Lower leg skin (tissue), 4 donors: Measurements from ENCODE around the gene TANGO6. TPM values are rescaled to one million over a fixed set of nuclear protein-coding genes. Genes with fewer than 3 reads are reported as not detected.

Experiments used
- DNase-seq, 2 donors: peaks; one replicate each; pipeline ENCODE4 v3.0.0-alpha.2; 2019; ENCODE audit warnings: low spot score in 2 of 2
- H3K4me3 ChIP-seq: fragments of 200-600 bp; sonication (generic); 2 replicates; pipeline ENCODE4 v1.5.1; 2017; ENCODE audit warnings: mild to moderate bottlenecking, low read depth; ENCODE audit not compliant: poor library complexity, severe bottlenecking
- POLR2A ChIP-seq, 2 donors: fragments of 450-650 bp; IDR thresholded peaks; one replicate each; pipeline ENCODE4 v1.6.1; 2016 to 2017; ENCODE audit warnings: antibody characterized with exemption in 2 of 2, mild to moderate bottlenecking in 1 of 2, moderate library complexity in 1 of 2
- WGBS, 2 donors: methylation state at CpG; one replicate each; pipeline ENCODE4 v1.1.5; 2018; 5-methylcytosine and 5-hydroxymethylcytosine counted together
- intact Hi-C: fragments of 100-400 bp; cut with DNase I; formaldehyde crosslinking; loops from one replicate; pipeline ENCODE4 v1.15.0; 2023; ENCODE audit warnings: low total_unique reads
- total RNA-seq, 4 donors: library from RNA; depleted of rRNA; stranded (reverse); fragments of >200 nt; gene quantifications; one replicate each; pipeline ENCODE4 v1.1.0, GENCODE V29; 2016
- TF ChIP-seq, protein P1 (sequence below), 3 donors: fragments of 450-650 bp; IDR thresholded peaks; one replicate each; pipeline ENCODE4 v1.5.1; 2016; ENCODE audit warnings: antibody characterized with exemption in 3 of 3, mild to moderate bottlenecking in 3 of 3, moderate library complexity in 2 of 3

The TANGO6 gene
- total RNA-seq, 4 donors from 2014 or later, result 7.9 to 17.0 (median 8.6) TPM

DNA sequence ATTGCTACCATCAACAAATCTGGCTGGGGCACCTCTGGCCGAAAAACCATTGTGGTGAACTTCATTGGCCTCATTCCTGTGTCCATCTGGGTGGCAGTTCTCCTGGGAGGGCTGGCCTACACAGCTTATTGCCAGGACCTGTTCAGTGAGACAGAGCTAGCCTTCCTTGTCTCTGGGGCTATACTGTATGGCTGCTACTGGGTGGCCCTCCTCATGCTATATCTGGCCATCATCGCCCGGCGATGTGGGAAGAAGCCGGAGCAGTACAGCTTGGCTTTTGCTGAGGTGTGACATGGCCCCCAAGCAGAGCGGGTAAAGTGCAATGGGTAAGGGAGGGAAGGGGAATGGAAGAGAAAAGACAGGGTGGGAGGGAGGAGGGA lies 271.6 kb downstream of the TANGO6 start:
- no peak overlapping the region for H3K4me3 ChIP-seq
- TF ChIP-seq POLR2A (IDR thresholded peaks at IDR 0.05), result no peak
- TF ChIP-seq, protein P1, sequence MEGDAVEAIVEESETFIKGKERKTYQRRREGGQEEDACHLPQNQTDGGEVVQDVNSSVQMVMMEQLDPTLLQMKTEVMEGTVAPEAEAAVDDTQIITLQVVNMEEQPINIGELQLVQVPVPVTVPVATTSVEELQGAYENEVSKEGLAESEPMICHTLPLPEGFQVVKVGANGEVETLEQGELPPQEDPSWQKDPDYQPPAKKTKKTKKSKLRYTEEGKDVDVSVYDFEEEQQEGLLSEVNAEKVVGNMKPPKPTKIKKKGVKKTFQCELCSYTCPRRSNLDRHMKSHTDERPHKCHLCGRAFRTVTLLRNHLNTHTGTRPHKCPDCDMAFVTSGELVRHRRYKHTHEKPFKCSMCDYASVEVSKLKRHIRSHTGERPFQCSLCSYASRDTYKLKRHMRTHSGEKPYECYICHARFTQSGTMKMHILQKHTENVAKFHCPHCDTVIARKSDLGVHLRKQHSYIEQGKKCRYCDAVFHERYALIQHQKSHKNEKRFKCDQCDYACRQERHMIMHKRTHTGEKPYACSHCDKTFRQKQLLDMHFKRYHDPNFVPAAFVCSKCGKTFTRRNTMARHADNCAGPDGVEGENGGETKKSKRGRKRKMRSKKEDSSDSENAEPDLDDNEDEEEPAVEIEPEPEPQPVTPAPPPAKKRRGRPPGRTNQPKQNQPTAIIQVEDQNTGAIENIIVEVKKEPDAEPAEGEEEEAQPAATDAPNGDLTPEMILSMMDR (IDR thresholded peaks at IDR 0.05), result no peak
- 95% methylated on average over 6 of the region's 6 CpGs for WGBS, 2 donors
- intact Hi-C loops, result no loop called here
- peak in 1 of 2 donors; percentile 53 for DNase-seq

DNA sequence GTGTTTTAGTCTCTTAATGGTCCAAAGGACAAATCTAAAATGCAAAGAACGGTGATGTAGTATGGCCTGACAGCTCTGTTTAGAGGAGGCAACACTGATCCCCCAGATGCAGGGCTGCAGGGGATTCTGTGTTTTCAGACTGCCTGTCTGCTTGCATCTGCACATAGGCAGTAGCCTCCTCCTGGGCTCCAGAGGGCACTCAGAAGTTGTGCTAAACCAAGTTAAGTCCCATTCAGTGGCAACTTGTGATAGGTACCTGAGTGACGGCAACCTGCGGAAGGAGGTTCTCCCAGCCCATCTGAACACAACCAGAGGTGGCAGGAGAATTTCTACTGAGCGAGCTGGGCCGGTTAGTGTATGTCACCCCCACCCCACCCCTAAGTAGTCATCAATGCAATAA lies 272.0 kb downstream of the TANGO6 start:
- peak in 1 of 2 donors; percentile 57 for DNase-seq
- 91 to 92% methylated on average over 5 of the region's 5 CpGs for whole genome bisulfite sequencing, 2 donors
- no peak overlapping the region for H3K4me3 ChIP-seq
- TF ChIP-seq, protein P1 (IDR thresholded peaks at IDR 0.05), result no peak
- no peak for TF ChIP-seq POLR2A (IDR thresholded peaks at IDR 0.05)
- intact Hi-C loops, result no loop called here

DNA sequence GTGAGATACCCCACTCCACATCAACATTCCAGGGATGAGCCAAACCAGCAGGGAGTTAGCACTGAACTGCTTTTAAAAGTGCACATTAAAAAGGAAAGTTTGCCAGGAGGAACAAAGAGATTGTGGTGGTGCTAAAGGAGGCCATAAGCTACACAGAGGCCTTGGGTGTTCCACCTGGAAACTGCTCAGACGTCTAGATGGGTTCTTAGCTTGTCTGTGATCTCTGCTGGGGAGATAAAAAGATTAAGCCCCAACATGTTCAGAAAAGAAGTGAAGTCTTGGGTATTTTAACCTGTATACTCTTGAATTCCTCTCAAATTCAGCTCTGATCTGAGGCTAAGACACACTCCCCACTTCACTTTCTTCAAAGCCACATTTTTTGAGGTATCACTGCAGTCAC lies 272.5 kb downstream of the TANGO6 start:
- WGBS, 2 donors, result 50 to 54% methylated on average over 1 of the region's 1 CpG
- no peak for DNase-seq
- intact Hi-C loops, result no loop called here
- no peak overlapping the region for H3K4me3 ChIP-seq
- TF ChIP-seq, protein P1 (IDR thresholded peaks at IDR 0.05), result no peak
- no peak for TF ChIP-seq POLR2A (IDR thresholded peaks at IDR 0.05)

DNA sequence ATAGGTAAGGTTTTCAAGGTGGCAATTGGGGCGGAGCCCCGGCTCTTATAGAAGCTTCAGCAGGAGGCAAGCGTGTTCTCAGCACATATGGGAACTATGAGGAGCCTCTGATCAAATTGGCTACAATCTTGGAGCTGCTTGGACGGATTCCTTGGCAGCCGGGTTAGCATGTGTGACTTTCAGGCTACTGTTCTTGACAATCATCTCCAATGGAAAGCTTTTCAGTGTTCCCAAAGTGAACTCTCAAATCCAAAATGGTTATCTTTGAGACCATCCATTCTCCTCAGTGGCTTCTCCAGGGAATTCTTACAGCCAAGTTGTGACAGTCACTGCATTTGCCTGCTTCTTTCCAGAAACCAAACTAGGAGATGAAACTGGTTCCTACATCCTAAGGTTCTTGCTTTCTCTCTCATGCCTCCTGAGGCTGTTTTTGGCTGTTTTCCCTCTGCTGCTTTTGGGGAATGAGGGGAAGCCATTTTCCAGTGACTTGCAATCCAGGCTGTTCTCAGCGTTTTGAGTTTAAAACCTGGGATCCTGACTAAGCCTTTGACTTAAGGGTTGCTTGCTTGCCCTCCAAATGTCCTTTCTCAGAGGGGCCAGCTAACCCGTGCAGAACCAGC lies 273.0 kb downstream of the TANGO6 start:
- no peak overlapping the region for H3K4me3 ChIP-seq
- TF ChIP-seq, protein P1 (IDR thresholded peaks at IDR 0.05), result no peak
- no peak for TF ChIP-seq POLR2A (IDR thresholded peaks at IDR 0.05)
- WGBS, 2 donors, result 66 to 76% methylated on average over 7 of the region's 7 CpGs
- DNase-seq, result peak in 1 of 2 donors; percentile 60
- intact Hi-C loops, result no loop called here

DNA sequence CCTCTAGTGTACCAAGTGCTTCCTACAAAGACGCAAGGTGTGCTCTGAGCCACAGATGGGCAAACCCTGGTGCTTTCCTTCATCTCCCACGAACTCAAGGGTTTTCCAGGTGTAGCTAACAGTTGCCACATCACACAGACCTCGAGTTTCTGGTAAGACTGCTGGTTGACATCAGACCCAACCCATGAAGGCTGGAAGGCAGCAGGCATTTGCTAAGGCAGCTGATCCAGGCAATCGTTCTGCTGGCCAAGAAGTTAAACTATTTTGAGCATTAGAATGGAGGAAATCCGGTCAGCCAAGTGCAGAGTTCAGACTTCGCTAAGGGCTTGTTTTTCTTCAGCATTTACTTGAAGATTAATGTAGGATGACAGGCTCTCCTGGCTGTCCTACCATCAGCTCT lies 273.6 kb downstream of the TANGO6 start:
- TF ChIP-seq, protein P1 (IDR thresholded peaks at IDR 0.05), result no peak
- no peak for TF ChIP-seq POLR2A (IDR thresholded peaks at IDR 0.05)
- peak in 1 of 2 donors; percentile 25 for DNase-seq
- intact Hi-C loops, result no loop called here
- WGBS, 2 donors, result 58 to 65% methylated on average over 6 of the region's 6 CpGs
- H3K4me3 ChIP-seq, result no peak overlapping the region

DNA sequence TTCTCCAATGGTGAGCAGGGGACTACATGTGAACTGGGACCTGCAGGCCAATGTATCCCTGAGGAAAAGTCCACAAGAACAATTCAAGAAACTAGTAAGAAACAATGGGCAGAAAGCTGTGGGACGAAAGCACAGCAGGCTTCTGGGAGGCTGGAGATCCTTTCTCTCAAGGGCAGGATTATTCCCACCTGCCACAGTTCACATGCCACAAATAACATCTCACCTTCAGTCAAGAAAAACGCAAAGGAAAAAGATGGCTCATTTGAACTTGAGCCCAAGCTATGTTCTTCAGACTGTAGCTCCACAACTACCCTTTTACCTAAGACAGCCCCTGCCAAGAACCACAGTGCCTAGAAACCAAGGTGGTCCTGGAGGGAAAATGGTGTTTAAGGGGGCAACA lies 275.1 kb downstream of the TANGO6 start:
- no peak for DNase-seq
- WGBS, 2 donors, result 90 to 97% methylated on average over 2 of the region's 2 CpGs
- no peak for TF ChIP-seq POLR2A (IDR thresholded peaks at IDR 0.05)
- TF ChIP-seq, protein P1 (IDR thresholded peaks at IDR 0.05), result no peak
- intact Hi-C loops, result no loop called here
- no peak overlapping the region for H3K4me3 ChIP-seq
